ENCODE measurements around the gene EDRF1.
A peak's percentile ranks its signal among the peaks of the same experiment; 100 is the strongest.

The EDRF1 gene

DNA sequence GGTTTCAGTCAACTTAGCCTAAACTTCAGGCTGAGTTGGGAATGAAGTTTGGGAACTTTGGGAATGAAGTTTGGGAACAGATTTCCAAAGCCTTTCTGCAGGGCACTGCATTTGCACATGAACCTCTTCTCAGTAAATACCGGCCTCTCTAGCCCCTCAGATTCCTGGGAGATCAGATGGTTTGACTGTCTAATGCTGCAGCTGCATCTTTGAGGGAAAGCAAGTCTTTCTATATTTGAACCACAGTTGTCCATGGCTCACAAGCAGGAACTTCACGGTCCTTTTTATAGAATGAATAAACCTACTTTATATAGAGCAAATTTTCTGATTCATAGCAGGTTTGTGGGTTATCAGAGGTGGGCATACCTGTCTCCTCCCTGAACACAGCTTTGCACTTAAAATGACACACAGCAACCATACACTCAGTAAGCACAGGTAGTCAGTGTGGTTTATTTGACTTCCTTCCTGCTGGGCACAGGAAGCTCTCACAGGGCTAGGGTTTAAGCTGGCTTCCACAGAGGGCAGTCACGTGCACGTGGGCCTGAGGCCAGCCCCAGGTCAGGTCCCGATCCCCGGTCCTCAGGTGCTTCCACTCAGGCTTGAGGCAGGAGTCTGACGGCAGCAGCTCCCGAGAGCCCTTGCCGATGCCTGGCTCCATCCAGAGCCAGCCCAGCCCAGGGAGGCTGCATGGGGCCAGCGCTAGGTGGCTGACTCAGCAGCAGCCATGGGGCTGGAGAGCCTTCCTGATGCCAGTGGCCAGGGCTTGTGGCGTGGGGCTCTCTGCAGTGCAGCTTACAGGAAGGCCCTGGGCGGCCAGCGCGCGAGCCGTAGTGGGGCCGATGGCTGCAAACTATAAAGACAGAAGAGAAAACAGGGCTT lies 68.9 kb downstream of the EDRF1 start:
- FAIRE-seq = no peak

DNA sequence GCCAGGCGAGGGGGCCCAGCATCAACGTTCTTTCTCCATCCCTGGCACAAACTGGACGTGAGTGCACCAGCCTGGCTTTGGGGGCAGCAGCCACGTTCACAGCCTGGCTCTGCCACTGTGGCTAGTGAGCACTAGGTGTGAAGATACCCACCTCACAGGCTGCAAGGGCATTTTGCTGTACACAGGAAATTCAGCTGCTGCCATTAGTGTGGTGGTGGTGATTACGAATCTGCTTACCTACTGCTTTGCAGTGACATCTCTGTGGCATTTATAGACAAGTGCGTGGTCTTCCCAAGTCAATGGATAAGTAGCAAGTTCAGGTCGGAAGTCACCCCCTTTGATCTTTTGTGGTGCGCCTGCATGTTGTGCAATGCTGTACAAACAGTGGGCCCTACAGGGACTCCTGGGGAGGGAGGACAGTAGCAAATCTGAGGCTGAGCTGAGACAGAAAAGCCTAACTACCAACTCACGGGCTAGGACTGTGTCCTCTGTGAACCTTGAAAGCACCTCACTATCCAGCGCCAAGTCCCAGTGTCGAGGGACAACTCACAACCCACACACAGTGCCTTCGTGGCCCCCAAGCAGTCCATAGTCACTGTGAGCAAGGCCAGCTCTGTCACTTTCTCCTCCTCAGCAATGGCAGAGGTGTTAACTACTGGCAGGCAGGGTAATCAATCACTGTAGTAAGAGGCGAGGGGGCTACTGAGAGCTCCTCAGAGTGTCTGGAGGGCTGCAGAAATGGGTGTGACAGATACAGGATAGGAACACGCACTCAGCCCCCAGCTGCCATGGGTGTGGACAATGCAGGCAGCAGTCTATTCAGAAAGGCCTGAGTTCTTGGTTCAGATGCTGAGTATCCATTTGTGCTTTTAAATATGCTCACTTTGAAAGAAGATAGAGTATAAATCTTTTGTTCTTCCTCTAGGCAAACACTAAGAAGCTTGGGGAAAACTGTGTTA lies 73.1 kb downstream of the EDRF1 start:
- no peak for FAIRE-seq

DNA sequence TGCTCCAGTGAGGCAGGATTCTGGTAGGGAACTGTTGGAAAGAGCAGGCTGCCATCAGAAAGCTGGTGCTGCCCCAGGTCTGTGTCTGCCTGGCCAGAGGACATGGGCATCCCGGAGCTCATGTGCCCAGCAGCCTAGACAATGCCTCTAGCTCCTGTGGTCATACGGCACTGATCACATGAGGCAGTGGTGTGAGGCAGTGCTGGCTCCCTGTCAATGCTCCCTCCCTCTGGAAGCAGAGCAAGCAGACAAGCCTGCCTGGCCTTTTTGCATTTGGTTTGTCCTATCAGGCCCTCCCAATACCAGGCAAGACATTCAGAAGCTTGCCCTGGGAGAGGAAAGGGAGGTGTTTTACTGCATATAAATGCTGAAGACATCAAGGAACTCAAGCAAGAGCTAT lies 75.6 kb downstream of the EDRF1 start:
- FAIRE-seq = no peak

DNA sequence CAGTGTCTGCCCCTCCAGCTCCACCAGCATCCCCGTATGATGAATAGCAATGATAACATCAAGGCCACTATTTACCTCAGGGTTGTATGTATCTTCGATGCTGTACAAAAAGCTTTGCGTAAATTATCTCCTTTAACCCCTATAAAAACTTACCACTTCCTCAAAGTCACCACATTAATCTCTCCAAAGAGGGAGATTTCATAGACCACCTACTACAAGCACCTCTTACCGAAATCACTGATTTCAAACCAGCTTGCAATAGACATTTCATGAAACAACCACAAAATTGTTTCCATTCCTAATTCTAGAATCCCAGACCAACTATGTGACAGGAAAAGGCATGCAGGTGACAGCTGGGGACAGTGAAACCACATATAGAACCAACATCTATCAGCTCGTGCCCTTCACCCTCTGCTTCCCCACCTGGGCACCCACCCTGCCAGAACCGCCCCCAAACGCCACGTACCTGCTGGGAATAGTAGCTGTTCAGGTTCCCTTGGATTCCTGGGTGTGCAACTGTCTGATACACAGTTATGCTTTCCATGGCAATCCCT lies 76.2 kb downstream of the EDRF1 start:
- FAIRE-seq = no peak

DNA sequence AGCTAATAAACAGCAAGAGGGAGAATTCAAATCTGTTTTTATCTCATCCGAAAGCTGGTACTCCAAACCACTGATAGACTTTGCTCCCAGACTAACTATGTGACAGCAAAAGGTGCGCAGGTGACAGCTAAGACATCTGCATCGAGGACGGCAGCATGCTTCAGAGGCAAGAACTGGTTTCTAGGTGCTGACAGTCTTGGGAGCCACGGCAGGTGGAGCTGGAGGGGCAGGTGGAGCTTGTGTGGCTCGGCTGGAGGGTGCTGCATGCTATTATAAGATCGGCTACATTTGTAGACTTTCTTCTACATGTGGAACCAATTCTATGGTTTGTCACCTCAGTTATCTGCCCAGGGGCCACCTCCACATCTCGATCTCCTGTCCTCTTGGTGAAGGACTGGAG lies 77.9 kb downstream of the EDRF1 start:
- no peak for FAIRE-seq

DNA sequence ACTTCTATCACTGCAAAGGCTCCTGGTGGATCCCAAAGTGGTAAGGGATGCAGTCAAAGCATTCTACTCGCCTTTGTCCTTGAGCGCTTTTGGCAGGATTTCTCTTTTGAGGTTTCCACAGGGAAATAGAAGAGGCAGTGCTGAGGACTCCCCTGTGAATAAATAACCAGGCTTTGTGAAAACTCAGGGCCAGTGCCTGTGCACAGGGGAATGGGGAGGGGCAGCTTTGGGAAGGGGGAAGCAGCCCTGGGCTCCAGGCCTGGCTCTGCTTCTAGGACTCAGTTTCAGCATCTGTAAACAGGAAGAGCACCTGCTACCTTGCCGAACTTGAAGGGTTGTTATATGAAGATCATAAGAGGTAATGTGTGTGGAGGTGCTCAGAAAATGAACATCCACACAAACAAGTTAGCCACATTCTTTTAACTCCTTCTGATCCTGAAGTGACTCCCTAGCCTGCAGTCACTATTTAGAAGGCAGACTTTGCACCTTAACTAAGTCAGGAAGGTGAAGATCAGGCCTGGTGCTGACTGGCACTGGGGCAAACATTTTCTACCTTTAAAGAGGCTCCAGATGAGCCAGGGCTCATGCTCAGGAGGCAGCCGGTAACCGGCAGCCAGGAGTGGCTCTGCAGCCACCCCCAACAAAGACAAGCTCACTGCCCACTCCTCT lies 78.6 kb downstream of the EDRF1 start:
- no peak for FAIRE-seq

DNA sequence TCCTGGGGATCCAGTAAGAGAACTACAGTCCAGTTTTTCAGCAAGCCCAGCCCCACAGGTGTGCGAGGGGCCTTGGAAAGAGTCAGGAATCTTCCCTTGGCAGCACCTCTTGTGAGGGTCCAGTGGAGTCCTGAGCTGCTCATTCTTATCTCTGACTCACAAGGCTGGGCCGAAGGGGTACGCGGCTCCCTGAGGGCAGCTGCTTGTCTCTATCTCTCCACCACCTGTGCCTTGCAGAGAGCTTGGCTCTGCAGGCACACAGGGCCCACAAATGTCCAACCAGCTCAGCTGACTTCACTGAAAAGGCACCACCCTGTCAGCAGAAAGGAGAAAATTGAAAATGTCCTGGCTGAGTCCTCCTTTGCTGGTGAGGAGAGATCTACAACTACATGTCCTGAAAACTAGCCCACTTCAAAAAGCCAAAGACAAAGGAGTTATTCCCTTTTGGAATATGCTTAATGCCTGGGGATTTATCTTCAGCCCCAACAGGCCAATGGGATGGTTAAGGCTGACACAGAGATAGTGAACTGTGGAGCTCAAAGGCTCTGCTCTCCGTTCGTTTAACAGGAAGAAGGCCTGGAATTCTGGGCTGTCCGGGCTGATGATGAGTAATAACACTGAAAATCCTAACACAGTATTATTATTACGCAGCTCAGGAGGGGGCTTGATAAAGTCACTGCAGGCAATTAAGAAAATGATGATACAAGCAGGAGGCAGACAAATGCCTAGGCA lies 80.1 kb downstream of the EDRF1 start:
- no peak for FAIRE-seq

DNA sequence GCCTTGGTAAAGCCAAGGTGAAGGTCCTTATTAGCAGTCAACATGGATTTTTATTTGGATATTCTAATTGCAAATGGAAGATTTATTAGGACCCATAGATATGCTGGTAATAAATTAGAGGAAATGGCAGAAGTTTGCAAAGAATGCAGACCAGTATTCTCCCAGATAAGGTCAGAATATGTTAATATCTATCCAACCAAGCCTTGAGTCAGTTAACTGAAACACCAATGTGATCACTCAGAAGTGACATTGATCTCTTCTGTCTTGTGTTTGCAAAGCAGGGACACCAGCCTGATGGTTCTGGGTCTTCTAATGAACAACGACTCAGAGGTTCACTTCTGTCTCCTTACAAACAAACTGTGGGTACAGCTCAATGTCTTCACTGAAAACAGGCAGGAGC lies 82.1 kb downstream of the EDRF1 start:
- FAIRE-seq = no peak

DNA sequence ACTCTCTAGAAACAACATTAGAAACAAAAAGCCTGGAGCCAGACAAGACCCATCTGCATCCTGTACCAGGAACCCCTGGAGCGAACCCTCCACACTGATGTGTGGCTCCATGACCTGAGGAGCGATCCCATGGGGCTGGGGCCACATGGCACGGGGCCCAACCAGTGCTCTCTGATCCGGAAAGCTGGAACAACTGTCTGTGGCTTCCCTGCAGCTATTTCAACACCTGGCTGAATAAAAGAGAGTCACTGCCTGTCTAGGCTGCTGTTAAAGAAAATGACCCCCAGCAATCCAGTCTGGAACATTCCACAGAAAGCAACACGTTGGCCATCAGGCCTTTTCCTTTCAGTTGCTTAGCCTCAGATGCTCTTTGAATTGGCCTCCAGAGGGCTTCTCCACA lies 82.6 kb downstream of the EDRF1 start:
- FAIRE-seq = no peak

DNA sequence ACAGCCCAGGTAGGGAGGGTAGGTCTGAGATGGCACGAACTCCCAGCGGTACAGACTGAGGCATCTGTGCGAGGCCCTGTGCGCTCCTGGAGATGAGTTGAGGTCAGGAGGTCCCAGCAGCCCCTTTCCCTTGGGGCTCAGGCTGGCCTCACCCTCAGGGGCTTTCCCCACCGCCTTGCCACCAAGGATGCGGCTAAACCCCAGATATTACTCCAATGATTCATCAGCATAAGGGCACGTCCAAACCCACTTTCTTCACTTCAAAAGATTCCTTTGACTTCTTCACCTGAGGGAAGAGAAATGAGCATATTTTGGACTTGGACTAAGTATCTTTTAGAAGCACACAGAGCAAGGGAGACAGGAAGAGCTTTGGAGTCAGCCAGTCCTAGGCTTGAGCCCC lies 83.2 kb downstream of the EDRF1 start:
- no peak for FAIRE-seq

DNA sequence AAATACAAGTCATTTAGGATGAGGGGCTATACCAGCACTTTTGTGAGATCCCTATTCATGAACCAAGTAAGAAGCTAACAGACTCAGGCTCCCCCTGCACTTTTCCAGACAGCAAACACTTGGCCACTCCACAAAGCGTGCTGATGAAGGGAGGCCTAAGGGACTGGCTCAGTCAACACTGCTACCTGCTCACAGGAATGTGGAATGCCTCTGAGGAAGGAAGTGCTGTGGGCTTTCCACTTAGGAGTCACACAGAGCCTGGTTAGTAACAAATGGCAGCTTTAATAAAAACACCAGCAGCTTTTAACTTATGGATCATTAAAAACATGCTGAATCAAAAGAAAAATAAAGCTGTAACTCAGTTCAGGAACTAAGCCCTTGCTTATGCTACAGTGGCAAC lies 88.5 kb downstream of the EDRF1 start:
- FAIRE-seq = no peak

DNA sequence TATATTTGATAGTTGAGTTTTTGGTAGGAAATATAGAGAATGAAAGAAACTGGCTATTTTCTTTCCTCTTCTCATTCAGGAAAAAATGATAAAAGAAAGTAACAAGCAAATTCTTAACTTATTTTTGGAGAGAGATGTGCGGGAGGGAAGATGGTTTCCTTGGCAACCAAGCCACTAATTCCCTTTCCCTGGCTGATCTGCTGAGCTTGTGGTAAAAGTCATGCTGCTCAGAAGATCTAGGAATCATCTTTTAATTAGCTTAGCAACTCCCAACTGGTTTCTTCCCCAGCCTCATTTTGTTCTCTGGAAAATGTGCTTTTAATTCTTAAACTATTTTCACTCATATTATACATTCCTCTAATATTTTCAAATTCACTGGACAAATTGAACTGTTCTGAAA lies 91.7 kb downstream of the EDRF1 start:
- FAIRE-seq = no peak

DNA sequence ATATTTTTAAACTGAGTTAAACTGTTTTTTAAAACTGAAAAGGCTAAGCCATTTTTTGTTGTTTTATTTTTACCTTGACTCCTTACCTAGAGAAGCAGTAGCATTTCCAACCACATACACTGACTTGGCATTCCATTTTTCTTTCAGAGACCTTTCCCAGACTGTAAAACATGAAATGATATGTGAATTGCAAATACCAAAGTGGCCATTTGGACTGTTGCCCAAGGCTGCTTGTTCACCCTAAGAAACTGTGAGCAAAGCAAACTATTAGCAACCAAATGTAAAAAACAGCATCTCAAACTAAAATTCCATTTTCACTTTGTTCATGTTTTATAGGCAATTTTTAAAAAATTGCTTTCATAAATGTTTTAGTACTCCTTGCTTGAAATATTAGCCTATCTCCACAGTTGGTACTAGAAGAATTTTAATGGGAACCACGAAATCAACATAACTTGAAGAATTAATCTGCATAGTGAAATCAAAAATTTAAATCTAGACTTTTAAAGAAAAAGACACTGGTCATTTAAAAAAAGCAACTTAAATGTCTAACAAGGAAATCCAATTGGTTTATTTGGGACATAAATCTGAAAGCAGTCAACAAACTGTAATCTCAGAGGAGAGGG lies 92.7 kb downstream of the EDRF1 start:
- peak; percentile 79 for FAIRE-seq
